Gastrocnemius medialis (tissue), 4 donors: ENCODE data around the gene LDAF1. TPM values are rescaled to one million over a fixed set of nuclear protein-coding genes. Genes with fewer than 3 reads are reported as not detected.

Source experiments
- ATAC-seq, 2 donors: fragments of 150-250 bp; one replicate each; pipeline ENCODE4 v1.9.1; 2016
- DNase-seq, 2 donors: peaks; one replicate each; pipeline ENCODE4 v3.0.0-alpha.2; 2019
- H3K27ac ChIP-seq, 4 donors: fragments of 200-600 bp; sonication (generic); 1 replicate in 1 of 4; 2 replicates in 3 of 4; pipeline ENCODE4 v1.5.1; 2016 to 2018; ENCODE audit warnings: mild to moderate bottlenecking in 2 of 4, moderate library complexity in 1 of 4
- H3K27me3 ChIP-seq, 3 donors: fragments of 200-600 bp; sonication (generic) in 2 of 3; 1 replicate in 1 of 3; 2 replicates in 2 of 3; pipeline versions ENCODE4 v1.5.1 to v1.6.0; 2016 to 2019; ENCODE audit warnings: mild to moderate bottlenecking in 1 of 3, moderate library complexity in 1 of 3
- H3K36me3 ChIP-seq, 2 donors: fragments of 200-600 bp; sonication (generic) in 1 of 2; one replicate each; pipeline ENCODE4 v1.5.1; 2017 to 2018
- H3K4me1 ChIP-seq, 2 donors: fragments of 200-600 bp; sonication (generic) in 1 of 2; one replicate each; pipeline ENCODE4 v1.5.1; 2016 to 2017; ENCODE audit warnings: mild to moderate bottlenecking in 2 of 2
- H3K4me3 ChIP-seq, 4 donors: fragments of 200-600 bp; sonication (generic) in 3 of 4; 1 replicate in 1 of 4; 2 replicates in 3 of 4; pipeline ENCODE4 v1.5.1; 2016 to 2019; ENCODE audit warnings: mild to moderate bottlenecking in 2 of 4
- H3K9me3 ChIP-seq, 3 donors: fragments of 200-600 bp; sonication (generic) in 2 of 3; 1 replicate in 1 of 3; 2 replicates in 2 of 3; pipeline ENCODE4 v1.5.1; 2016 to 2019
- CTCF ChIP-seq, 5 experiments: fragments of 450-650 bp in 3 of 5; fragments of 200-600 bp in 2 of 5; sonication (generic) in 2 of 5; IDR thresholded peaks in 4 of 5; conservative IDR thresholded peaks in 1 of 5; 1 replicate in 4 of 5; 2 replicates in 1 of 5; pipeline ENCODE4 v1.5.1; 2016 to 2019; ENCODE audit warnings: antibody characterized with exemption in 5 of 5, mild to moderate bottlenecking in 3 of 5, moderate library complexity in 3 of 5
- POLR2A ChIP-seq, 2 donors: fragments of 450-650 bp; IDR thresholded peaks; one replicate each; pipeline ENCODE4 v1.6.1; 2017; ENCODE audit warnings: antibody characterized with exemption in 2 of 2, mild to moderate bottlenecking in 2 of 2, moderate library complexity in 2 of 2
- in situ Hi-C, 4 donors: fragments of 200-750 bp; cut with MboI; loops; one replicate each; pipeline versions ENCODE4 v1.15.0 to v1.8.0; 2017; ENCODE audit warnings: low sequenced_read_pairs in 4 of 4
- intact Hi-C: fragments of 100-400 bp; cut with DNase I; formaldehyde crosslinking; loops from one replicate; pipeline ENCODE4 v1.15.1; 2023; ENCODE audit warnings: low total_unique reads
- total RNA-seq, 4 donors: library from RNA; depleted of rRNA; stranded (reverse); fragments of >200 nt; gene quantifications; one replicate each; pipeline versions ENCODE4 v1.1.0 to v1.2.3, GENCODE V29; 2016

Gene LDAF1
- total RNA-seq, 4 donors from 2014 or later = 19.4 to 70.0 (median 34.3) TPM

- in situ Hi-C loops = loop anchor here in 2 of 4 donors (10.0 to 25.0 kb wide), 2 partner anchors 132 to 1025 kb away; no protein-coding TSS in a partner anchor
- H3K4me3 ChIP-seq = peak overlapping the region in 1 of 4 donors; percentile 3
- peaks cover 37 to 66% of the 10 kb centered on the region in 2 donors for H3K4me1 ChIP-seq
Measured at GRCh38 chr16:21162661-21163151, 4.2 kb downstream of the LDAF1 start.

DNA sequence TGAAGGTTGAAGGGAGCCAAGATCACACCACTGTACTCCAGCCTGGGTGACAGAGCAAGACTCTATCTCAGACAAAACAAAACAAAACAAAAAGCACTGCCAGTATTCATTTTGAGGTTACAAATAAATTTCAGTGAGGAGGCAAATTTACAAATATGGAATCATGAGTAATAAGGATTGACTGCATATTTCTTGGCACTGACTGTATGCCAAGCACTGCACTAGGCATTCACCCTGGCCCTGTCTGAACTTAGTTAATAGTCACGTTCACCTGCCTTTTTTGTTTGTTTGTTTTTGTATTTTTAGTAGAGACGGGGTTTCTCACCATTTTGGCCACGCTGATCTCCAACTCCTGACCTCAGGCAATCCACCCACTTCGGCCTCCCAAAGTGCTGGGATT lies 5.1 kb downstream of the LDAF1 start:
- H3K27ac ChIP-seq = peak overlapping the region; percentile 55 to 95 (median 82)
- no peaks in the 10 kb centered on the region for H3K27me3 ChIP-seq
- intact Hi-C loops (no loop called here), in situ Hi-C loops (loop anchor here in 2 of 4 donors (10.0 to 25.0 kb wide), 2 partner anchors 131 to 1024 kb away; no protein-coding TSS in a partner anchor)
- DNase-seq = no peak
- H3K4me1 ChIP-seq = peaks cover 37 to 61% of the 10 kb centered on the region in 2 donors
- no peak overlapping the region for H3K4me3 ChIP-seq
- H3K9me3 ChIP-seq = no peaks in the 10 kb centered on the region
- no peak for ATAC-seq
- H3K36me3 ChIP-seq = peaks cover 0 to 11% of the 10 kb centered on the region in 2 donors
- TF ChIP-seq POLR2A (IDR thresholded peaks at IDR 0.05) (no peak), CTCF (IDR thresholded peaks at IDR 0.05 in 4 of 5, conservative IDR thresholded peaks at IDR 0.05 in 1 of 5) (no peak)

More at GRCh38 chr16:21162661-21163151, 4.2 kb downstream of the LDAF1 start:
- no peak for TF ChIP-seq POLR2A (IDR thresholded peaks at IDR 0.05)
- no peak for TF ChIP-seq CTCF (IDR thresholded peaks at IDR 0.05 in 4 of 5, conservative IDR thresholded peaks at IDR 0.05 in 1 of 5)
- H3K36me3 ChIP-seq = peaks cover 0 to 11% of the 10 kb centered on the region in 2 donors
- intact Hi-C loops = no loop called here
- peak in 1 of 2 donors; percentile 38 for DNase-seq
- no peak for ATAC-seq
- no peaks in the 10 kb centered on the region for H3K9me3 ChIP-seq
- no peaks in the 10 kb centered on the region for H3K27me3 ChIP-seq
- H3K27ac ChIP-seq = peak overlapping the region; percentile 55 to 95 (median 82)

DNA sequence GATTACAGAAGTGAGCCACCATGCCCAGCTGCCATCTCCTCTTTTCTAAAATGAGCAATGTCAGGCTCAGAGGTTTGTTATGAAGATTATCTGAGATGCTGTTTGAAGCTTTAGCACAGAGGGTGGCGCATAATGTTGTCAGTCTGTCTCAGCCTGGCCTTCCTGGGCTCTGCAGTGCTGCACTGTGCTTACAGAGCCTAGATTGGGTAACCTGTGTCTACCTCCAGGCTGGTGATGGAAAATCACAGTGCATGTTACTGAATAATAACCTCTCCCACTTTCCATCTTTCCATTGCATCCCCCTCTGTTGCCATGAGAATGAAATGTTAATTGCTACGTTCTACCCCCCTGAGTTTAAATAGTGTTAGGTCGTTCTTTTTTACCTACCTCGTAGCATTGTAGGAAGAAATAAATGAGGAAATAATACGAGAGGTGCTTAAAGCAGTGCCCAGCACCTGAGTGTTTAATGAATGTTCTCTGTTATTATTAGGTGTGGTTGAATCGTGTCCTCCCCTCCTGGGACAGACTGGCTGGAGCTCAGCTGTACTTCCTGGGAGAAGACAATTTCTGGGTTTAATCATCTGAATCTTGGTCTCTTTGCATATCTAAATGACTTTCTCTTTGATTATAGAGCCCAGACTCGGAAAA lies 6.2 kb downstream of the LDAF1 start:
- DNase-seq = no peak
- H3K4me1 ChIP-seq = peaks cover 35 to 52% of the 10 kb centered on the region in 2 donors
- no peak for ATAC-seq

DNA sequence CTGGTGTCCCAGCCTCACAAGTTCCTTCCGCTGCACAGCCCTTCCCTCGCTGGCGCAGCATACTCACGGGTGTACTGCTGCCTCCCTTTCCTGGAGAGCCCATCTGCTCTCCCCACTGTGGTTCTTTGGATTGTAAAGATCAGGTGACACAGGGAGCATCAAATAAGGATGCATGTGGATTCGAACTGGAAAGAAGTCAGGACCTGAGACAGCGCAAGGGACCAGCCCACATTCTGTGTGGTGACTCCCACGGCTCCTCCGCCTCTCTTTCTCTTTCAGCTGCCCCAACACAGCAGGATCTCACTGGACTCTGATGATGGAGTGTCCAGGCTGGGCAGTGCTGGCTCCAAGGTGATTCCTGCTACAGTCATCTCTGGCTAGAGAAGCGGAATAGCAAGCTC lies 8.1 kb downstream of the LDAF1 start:
- intact Hi-C loops (no loop called here), in situ Hi-C loops (loop anchor here in 2 of 4 donors (10.0 to 25.0 kb wide), 2 partner anchors 128 to 1021 kb away; no protein-coding TSS in a partner anchor)
- Histone ChIP-seq H3K4me3 (no peak overlapping the region), H3K27ac (no peak overlapping the region), H3K4me1 (peaks cover 21 to 33% of the 10 kb centered on the region in 2 donors), H3K9me3 (no peaks in the 10 kb centered on the region), H3K27me3 (no peaks in the 10 kb centered on the region), H3K36me3 (peaks cover 0 to 23% of the 10 kb centered on the region in 2 donors)
- TF ChIP-seq CTCF (IDR thresholded peaks at IDR 0.05 in 4 of 5, conservative IDR thresholded peaks at IDR 0.05 in 1 of 5) (no peak), POLR2A (IDR thresholded peaks at IDR 0.05) (no peak)
- no peak for DNase-seq
- ATAC-seq = no peak

More for the DNA sequence above, 6.2 kb downstream of the LDAF1 start:
- no peaks in the 10 kb centered on the region for H3K9me3 ChIP-seq
- H3K4me3 ChIP-seq = no peak overlapping the region
- H3K36me3 ChIP-seq = peaks cover 0 to 11% of the 10 kb centered on the region in 2 donors
- TF ChIP-seq CTCF (IDR thresholded peaks at IDR 0.05 in 4 of 5, conservative IDR thresholded peaks at IDR 0.05 in 1 of 5) = no peak
- no peak for TF ChIP-seq POLR2A (IDR thresholded peaks at IDR 0.05)
- no peaks in the 10 kb centered on the region for H3K27me3 ChIP-seq
- intact Hi-C loops = no loop called here
- peak overlapping the region in 3 of 4 donors; percentile 71 to 95 (median 93) for H3K27ac ChIP-seq
- in situ Hi-C loops = loop anchor here in 2 of 4 donors (10.0 to 25.0 kb wide), 2 partner anchors 130 to 1023 kb away; no protein-coding TSS in a partner anchor
